ENCODE measurements around the gene CMTM4. TPM values are rescaled to one million over a fixed set of nuclear protein-coding genes. Genes with fewer than 3 reads are reported as not detected.
"Not testable (repeated sequence)": the region's sequence is repeated elsewhere in the genome, so short reads cannot be mapped to it uniquely, and the experiment has no call there.

The CMTM4 gene
- total RNA-seq, 2 experiments from 2014 or later = 3.8 to 4.0 TPM

DNA sequence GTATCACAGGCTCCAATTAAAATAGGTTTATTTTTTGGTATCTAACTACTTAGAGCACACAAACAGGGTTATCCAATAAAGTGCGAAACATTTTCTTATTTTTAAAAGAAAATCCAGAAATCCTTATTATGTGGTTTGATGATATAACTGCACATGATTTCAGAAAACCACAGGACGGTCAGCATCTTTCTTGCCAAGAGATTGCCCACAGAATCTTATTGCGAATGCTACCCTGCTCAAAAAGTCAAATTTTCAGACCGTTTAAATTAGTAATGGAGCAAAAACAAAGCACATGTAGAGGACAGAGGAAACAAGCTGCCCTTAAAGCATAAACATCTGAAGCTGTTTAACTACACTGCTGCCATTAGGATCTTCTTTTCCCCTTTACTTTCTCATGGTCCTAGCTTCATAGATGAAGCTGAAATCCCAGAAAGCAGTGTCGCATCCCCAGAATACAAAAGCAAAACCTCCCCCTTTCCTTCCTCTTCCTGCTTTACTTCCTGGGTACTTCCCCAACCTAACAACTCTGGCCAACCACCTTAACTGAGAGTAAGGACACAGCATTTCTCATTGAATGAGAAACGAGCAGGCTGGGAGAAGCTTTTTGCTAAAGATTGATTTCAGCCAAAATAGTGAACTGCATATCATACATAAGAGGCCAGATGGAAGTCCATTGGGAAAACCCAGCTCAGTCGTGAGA lies 43.7 kb downstream of the CMTM4 start:
- POLR2A ChIA-PET = no interaction called here
- CTCF ChIA-PET = interaction anchor here (0.5 to 3.6 kb wide), 2 partner anchors 45 to 82 kb away, joined by 4 to 26 read pairs; no protein-coding TSS in a partner anchor

DNA sequence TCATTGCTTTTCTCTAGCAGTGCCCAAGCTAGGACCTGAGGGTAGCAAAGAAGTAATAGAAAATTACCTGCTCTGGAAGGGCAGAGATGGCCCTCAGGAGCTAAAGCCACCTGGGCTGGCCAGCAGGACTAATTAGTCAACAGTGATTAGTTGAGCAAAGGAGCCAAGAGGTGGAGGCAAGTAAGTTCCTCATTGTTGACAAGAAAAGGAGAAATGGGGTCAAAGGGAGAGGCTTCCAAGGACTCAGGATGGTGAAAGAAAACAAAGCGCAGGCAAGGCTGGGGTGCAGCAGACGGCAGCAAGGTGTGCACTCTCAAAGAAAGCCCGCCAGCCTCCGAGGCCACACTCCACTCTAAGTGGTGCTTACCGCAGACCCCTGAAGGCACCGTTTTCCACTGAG lies 44.6 kb downstream of the CMTM4 start:
- CTCF ChIA-PET = interaction anchor here (0.9 to 3.6 kb wide), 9 partner anchors 10 to 88 kb away, joined by 3 to 26 read pairs (median 7); no protein-coding TSS in a partner anchor
- POLR2A ChIA-PET = interaction anchor here (1.1 kb wide), 1 partner anchor 45 kb away, joined by 3 read pairs; no protein-coding TSS in a partner anchor

DNA sequence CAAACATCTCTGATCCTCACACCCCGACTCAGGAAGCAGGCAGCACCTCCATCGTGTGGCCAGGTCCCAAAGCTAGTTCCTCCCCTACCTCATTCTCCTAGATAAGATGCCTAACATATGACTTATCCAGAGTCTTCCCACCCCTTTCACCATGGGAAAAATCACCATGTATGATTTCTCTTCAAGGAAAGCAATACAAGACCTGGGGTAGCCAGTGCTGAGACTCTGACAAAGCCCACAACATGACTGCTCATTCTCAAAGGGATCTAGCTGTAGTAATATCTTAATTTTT lies 45.1 kb downstream of the CMTM4 start:
- ChIA-PET CTCF (interaction anchor here (0.8 to 3.6 kb wide), 20 partner anchors 11 to 216 kb away, joined by 3 to 26 read pairs (median 4); partner anchors contain the start of gene CMTM2), POLR2A (interaction anchor here (1.1 kb wide), 1 partner anchor 44 kb away, joined by 3 read pairs; no protein-coding TSS in a partner anchor)

DNA sequence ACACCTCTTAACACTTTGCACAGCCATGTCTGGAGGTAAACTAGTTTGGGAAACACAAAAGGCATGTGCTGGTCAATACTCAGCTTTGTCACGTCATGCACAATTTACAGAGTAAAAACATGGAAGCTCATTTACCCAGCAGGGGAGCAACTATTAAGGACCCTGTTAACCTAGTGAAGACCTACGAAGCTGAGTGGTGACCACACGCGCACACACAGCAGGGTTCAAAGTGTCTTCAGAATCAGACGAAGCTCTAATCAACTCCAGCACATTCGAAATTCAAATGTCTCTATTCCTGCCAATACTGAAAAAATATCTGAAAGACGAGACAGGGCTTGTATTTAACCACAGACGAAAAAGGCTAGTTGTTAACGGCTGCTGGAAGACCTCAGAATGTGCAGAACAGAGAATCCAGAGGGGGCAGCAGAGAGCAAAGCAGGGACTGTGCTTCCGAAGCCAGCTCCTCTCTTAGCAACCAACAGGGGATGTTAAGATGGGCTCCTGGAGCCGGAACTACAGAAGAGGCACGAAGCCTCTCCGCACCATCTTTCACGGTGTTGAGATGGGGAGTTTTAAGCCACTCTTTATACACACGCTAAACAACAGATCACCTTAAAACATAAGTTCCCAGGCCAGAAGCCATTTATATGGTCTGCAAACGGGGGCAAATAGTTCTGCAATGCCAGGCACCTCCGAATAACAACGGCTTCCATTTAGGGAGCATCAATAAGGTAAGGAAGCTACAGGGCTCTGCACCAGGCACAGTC lies 45.7 kb downstream of the CMTM4 start:
- POLR2A ChIA-PET = interaction anchor here (1.1 kb wide), 1 partner anchor 44 kb away, joined by 3 read pairs; no protein-coding TSS in a partner anchor

DNA sequence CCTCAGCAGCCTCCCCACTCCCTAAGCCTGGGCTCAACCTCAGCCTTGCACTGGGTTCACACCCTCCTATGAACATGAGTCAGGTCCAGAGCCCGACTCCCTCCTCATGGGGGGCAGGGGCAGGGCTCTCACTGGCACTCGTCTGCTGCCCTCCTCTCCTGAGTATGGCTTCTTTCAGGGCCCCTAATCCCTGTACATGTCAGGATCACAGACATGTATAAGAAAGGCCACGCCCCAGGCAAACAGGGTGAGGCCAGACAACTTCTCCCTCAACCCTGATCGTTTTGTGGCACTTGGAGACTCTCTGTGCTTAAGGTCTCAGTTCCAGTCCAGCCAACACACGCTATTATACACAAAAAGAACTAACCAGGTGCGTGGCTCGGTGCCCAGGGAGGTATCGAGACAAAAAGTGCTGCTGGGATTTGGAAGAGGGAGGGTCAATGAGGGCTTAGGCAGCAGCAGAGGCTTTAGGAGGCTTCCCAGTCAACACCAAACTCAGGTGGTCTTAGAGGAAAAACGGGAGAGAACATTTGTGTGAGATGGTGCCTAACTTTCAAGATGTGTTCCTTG lies 46.8 kb downstream of the CMTM4 start:
- POLR2A ChIA-PET = no interaction called here

More for the DNA sequence above, 45.7 kb downstream of the CMTM4 start:
- CTCF ChIA-PET = interaction anchor here (0.8 to 3.6 kb wide), 21 partner anchors 11 to 217 kb away, joined by 3 to 26 read pairs (median 4); partner anchors contain the start of gene CMTM2

DNA sequence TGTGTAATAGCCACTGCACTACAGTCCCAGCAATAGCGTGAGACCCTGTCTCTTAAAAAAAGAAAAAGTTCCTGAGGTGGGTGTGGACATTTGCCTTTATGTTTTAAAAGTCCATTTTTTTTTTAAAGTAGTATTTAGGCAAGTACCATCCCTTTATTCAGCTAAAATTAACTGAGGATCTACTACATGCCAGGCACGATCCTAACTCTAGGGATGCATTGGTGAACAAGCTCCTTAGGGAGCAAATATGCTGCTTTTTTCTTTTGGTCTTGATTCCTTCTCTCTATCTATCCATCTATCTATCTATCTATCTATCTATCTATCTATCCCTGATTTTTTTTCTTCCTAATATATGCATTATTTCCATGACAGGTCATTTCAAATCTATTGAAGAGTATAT lies 47.4 kb downstream of the CMTM4 start:
- ChIA-PET POLR2A (no interaction called here), CTCF (no interaction called here)

More for the DNA sequence above, 46.8 kb downstream of the CMTM4 start:
- CTCF ChIA-PET = interaction anchor here (0.9 to 2.4 kb wide), 4 partner anchors 12 to 104 kb away, joined by 3 to 19 read pairs (median 6); partner anchors contain the start of gene CMTM2

DNA sequence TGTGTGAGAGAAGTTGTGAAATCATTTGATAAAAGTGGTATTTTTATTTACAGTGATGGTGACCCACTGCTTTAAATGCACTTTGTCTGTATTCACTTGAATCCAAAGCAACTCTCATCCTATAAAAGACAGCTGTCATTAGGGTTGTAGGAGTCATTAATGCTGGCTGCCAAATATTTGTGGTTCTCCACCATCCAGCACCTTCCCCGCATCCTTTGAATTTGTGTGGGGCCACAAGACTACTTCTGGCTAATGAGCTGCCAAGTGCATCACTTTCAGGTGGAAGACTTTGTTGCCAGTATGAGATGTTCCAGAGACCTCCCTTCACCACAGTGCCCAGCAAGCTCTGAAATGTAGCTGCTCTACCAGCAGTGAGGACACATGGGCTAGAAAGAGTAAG lies 48.7 kb downstream of the CMTM4 start:
- POLR2A ChIA-PET = no interaction called here
- CTCF ChIA-PET = interaction anchor here (0.8 kb wide), 1 partner anchor 9 kb away, joined by 3 read pairs; no protein-coding TSS in a partner anchor

DNA sequence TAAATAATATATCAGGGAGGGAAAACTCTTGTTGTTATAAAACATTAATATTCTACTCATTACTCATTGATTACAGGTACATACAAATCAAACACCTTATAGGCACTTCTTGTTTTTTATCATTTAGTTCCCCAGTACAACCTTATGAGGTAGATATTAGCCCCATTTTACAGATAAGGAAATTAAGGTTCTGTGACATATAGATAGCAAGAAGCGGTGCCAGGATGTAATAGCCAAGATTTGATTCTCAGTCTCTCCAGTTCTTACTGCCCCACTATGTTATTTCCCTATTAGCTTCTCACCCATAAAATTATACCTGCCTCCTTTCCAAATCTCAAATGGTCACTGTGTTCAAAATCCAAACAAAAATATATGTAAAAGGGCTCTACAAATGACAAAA lies 55.2 kb downstream of the CMTM4 start:
- ChIA-PET POLR2A (no interaction called here), CTCF (no interaction called here)

DNA sequence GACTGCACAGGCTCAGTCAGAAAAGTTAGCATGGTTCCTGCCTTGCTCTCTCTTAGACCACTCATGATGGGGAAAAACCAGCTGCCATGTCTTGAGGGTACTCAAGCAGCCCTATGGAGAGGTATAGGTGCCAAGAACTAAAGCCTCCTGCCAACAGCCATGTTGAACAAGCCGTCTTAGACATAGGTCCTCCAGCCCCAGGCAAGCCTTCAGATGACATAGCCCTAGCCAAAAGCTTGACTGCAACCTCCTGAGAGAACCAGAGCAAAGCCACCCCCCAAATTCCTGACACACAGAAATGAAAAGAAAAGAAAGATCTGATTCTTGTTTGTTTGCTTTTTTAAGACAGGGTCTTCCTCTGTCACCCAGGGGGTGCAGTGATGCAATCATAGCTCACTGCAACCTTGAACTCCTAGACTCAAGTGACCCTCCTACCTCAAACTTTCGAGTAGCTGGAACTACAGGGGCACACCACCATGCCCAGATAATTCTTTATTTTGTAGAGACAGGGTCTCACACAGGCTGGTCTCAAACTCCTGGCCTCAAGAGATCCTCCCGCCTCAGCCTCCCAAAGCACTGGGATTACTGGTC lies 55.7 kb downstream of the CMTM4 start:
- CTCF ChIA-PET = no interaction called here

DNA sequence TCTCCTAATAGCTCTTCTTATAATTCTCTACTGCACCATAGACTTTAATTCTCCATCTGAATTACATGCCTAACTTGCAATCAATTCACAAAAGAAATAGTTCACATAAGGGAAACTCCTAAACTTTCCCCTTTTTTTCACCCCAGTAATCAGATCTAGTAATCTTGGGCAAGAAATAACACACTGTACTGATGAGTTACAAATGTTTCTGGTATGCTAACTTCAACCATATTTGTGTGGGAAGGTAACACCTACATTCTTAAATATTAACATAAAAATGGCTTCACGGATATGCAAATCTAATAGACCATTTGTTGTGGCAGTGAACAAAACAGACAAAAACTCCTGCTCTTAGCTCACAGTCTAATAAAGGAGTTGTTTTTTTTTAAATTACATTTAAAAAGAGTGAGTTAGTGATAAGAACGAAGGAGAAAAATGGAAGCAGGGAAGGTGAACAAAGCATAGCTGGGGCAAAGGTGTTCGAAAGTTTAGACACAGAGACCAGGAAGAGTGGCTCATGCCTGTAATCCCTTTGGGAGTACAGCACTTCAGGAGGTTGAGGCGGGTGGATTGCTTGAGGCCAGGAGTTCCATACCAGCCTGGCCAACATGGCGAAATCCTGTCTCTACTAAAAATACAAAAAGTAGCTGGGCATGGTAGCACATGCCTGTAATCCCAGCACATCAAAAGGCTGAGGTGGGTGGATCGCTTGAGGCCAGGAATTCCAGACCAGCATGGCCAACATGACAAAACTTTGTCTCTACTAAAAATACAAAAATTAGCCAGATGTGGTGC lies 57.3 kb downstream of the CMTM4 start:
- ChIA-PET CTCF (interaction anchor here (1.9 kb wide), 1 partner anchor 12 kb away, joined by 7 read pairs; no protein-coding TSS in a partner anchor), POLR2A (no interaction called here)

More for the DNA sequence above, 55.7 kb downstream of the CMTM4 start:
- POLR2A ChIA-PET = no interaction called here

DNA sequence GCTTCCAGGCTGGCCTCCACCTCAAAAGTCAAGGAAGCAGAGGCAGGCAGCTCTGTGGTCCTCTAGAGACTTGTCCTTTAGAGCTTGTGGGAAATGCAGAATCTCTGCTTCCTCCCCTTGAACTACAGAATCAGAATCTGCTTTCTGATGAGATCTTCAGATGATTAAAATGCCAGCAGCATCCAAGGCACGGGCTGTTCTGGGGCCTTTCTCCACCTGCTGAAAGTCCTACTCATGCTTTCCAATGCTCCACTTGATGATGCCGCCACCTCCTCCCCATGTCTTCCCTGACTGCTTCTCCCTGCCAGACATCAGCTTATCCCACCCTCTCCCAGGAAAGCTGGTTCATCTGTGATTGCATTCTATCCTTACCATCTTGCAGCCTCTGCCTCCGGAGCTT lies 58.7 kb downstream of the CMTM4 start:
- CTCF ChIA-PET = interaction anchor here (1.6 kb wide), 1 partner anchor 13 kb away, joined by 3 read pairs; no protein-coding TSS in a partner anchor
- POLR2A ChIA-PET = no interaction called here

DNA sequence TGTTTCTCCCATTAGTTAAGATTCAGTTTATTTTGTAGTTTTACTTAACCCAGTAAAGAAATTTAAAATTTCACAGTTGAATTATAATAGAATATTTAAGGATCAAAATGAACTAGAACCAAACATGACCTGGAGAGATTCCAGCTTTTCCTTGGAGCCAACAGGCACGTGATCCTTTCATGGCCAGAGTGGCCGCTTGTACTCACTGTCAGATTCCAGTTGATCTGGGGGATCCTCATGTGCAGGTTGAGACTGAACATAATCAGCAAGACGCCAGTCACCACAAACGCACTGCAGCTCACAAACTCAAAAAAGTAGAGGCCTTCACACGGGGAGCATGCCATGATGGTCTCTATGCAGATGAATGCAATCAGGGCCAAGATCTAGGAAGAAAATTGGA lies 60.3 kb downstream of the CMTM4 start:
- ChIA-PET POLR2A (no interaction called here), CTCF (interaction anchor here (0.6 kb wide), 1 partner anchor 15 kb away, joined by 3 read pairs; no protein-coding TSS in a partner anchor)

DNA sequence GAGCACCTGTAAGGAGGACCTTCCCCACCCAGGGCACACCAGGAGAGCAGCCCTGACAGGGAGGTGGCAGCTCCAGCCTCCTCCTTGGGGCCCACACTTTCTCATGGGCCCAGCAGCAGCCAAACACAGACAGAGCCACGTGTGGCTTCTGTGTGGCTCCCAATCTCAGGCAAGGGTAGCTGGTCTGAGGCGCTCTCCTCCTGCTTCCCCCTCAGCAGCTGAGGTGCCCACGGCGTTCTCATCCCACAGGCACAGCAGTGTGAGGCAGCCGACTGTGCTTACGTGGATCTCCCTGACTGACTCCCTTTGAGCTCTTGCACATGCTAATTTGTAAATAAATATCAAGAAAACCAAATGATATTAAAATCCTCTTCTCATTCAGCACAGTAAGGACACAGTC lies 61.1 kb downstream of the CMTM4 start:
- CTCF ChIA-PET = interaction anchor here (0.6 kb wide), 1 partner anchor 15 kb away, joined by 3 read pairs; no protein-coding TSS in a partner anchor
- POLR2A ChIA-PET = no interaction called here

DNA sequence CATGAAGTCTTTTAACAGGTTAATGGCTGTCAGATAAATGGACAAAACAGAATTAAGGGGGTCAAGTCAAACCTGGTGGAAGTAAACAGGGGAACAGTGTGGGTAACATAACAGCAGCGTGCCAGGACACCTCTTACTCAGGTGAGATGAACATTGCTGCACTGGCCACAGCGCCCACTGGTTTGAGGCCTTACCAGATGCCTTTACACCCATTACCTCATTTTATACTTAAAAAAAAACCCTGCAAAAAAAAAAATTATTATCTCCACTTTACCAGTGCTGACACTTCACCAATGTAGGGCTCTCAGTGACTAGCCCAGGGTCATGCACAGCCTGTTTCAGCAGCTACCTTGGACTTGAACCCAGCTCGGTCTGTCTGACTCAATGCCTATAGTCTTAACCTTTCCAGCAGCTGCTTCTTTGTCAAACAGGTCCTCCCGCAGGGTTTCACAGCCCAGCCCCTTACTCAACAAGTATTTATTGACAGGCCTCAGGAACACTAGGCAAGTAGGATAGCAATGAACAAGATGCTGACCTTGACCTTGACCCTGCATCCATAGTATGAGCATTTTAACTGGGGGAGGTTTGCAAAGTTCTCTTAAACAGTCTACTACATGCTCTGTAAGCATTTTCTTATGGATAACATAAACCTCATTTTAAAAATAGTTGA lies 61.9 kb downstream of the CMTM4 start:
- ChIA-PET CTCF (no interaction called here), POLR2A (no interaction called here)

DNA sequence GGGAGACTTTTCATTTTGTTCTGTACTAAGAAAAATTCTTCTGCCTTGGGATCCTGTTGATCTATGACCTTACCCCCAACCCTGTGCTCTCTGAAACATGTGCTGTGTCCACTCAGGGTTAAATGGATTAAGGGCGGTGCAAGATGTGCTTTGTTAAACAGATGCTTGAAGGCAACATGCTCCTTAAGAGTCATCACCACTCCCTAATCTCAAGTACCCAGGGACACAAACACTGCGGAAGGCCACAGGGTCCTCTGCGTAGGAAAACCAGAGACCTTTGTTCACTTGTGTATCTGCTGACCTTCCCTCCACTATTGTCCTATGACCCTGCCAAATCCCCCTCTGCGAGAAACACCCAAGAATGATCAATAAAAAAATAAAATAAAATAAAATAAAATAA lies 65.0 kb downstream of the CMTM4 start:
- POLR2A ChIA-PET, CTCF ChIA-PET: not testable (repeated sequence)

DNA sequence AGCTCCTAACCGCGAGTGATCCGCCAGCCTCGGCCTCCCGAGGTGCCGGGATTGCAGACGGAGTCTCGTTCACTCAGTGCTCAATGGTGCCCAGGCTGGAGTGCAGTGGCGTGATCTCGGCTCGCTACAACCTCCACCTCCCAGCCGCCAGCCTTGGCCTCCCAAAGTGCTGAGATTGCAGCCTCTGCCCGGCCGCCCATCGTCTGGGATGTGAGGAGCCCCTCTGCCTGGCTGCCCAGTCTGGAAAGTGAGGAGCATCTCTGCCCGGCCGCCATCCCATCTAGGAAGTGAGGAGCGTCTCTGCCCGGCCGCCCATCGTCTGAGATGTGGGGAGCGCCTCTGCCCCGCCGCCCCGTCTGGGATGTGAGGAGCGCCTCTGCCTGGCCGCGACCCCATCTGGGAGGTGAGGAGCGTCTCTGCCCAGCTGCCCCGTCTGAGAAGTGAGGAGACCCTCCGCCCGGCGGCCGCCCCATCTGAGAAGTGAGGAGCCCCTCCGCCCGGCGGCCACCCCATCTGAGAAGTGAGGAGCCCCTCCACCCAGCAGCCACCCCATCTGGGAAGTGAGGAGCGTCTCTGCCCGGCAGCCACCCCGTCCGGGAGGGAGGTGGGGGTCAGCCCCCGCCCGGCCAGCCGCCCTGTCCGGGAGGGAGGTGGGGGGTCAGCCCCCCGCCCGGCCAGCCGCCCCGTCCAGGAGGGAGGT lies 65.8 kb downstream of the CMTM4 start:
- CTCF ChIA-PET, POLR2A ChIA-PET: not testable (repeated sequence)

DNA sequence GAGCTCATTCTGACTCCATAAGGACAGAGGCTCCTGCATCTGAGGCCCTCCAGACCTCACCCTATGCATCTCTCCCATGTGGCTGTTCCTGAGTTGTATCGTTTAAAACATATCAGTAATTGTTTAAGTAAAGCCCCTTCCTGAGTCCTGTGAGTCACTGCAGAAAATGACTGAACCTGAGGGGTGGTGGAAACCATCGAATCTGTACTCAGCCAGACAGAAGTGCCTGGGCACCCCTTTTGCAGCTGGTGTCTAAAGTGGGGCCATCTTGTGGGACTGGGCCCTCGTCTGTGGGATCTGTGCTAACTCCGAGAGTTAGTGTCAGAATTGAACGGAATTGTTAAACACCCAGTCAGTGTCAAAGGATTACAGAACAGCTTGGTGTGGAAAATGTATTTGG lies 66.7 kb downstream of the CMTM4 start:
- ChIA-PET POLR2A (no interaction called here), CTCF (interaction anchor here (1.1 to 2.1 kb wide), 2 partner anchors 21 to 22 kb away, joined by 3 to 7 read pairs; no protein-coding TSS in a partner anchor)
